CD8-positive, alpha-beta memory T cell (primary cell): Measurements from ENCODE around the gene POLR2H. TPM values are rescaled to one million over a fixed set of nuclear protein-coding genes. Genes with fewer than 3 reads are reported as not detected.

ENCODE experiments used
- CTCF ChIA-PET: fragments of 350-600 bp; sonication (Branson Sonifier 250); formaldehyde crosslinking; loops from one replicate; lab custom pipeline; 2021; ENCODE audit warnings: antibody characterized with exemption; lab: Charles Lee
- POLR2A ChIA-PET: fragments of 350-600 bp; sonication (Branson Sonifier 250); formaldehyde crosslinking; loops from one replicate; lab custom pipeline; 2021; ENCODE audit warnings: antibody characterized with exemption; lab: Charles Lee
- DNase-seq, 5 donors: peaks; one replicate each; pipeline versions ENCODE4 v3.0.0 to v3.0.0-alpha.2; 2020 to 2022; ENCODE audit warnings: mixed read lengths in 1 of 5
- H3K27ac ChIP-seq: one replicate; pipeline ENCODE4 v1.7.0; 2013; ENCODE audit warnings: low read depth, mild to moderate bottlenecking, low read length, moderate library complexity
- H3K27me3 ChIP-seq: 2 replicates; pipeline ENCODE4 v1.7.0; 2013; ENCODE audit warnings: low read length, mild to moderate bottlenecking; ENCODE audit not compliant: insufficient read depth, poor library complexity, severe bottlenecking
- H3K36me3 ChIP-seq: 2 replicates; pipeline ENCODE4 v1.7.0; 2013; ENCODE audit warnings: mild to moderate bottlenecking, low read length, moderate library complexity; ENCODE audit not compliant: insufficient read depth
- H3K4me1 ChIP-seq: 2 replicates; pipeline ENCODE4 v1.7.0; 2013; ENCODE audit warnings: mild to moderate bottlenecking, low read length, moderate library complexity; ENCODE audit not compliant: insufficient read depth
- H3K4me3 ChIP-seq: 2 replicates; pipeline ENCODE4 v1.7.0; 2013; ENCODE audit warnings: mild to moderate bottlenecking, low read length
- H3K9me3 ChIP-seq: 2 replicates; pipeline ENCODE4 v1.7.0; 2013; ENCODE audit warnings: mild to moderate bottlenecking, low read length
- H3K27ac Mint-ChIP-seq, 8 donors: one replicate each; pipeline ENCODE4 v1.8.0; 2020 to 2021; ENCODE audit warnings: mixed read lengths in 8 of 8, mild to moderate bottlenecking in 6 of 8, inconsistent platforms in 3 of 8, moderate library complexity in 3 of 8
- H3K27me3 Mint-ChIP-seq, 2 donors: one replicate each; pipeline ENCODE4 v1.8.0; 2020 to 2021; ENCODE audit warnings: mixed read lengths in 2 of 2, mild to moderate bottlenecking in 1 of 2, moderate library complexity in 1 of 2
- H3K36me3 Mint-ChIP-seq, 3 donors: one replicate each; pipeline ENCODE4 v1.8.0; 2020 to 2021; ENCODE audit warnings: mixed read lengths in 3 of 3, inconsistent platforms in 1 of 3, mild to moderate bottlenecking in 1 of 3
- H3K4me1 Mint-ChIP-seq, 3 donors: one replicate each; pipeline ENCODE4 v1.8.0; 2020 to 2021; ENCODE audit warnings: mixed read lengths in 3 of 3, inconsistent platforms in 1 of 3, mild to moderate bottlenecking in 1 of 3
- H3K4me3 Mint-ChIP-seq, 7 donors: one replicate each; pipeline ENCODE4 v1.8.0; 2020 to 2021; ENCODE audit warnings: mixed read lengths in 7 of 7, mild to moderate bottlenecking in 6 of 7, moderate library complexity in 4 of 7, inconsistent platforms in 2 of 7
- H3K9me3 Mint-ChIP-seq, 5 donors: one replicate each; pipeline ENCODE4 v1.8.0; 2020 to 2022; ENCODE audit warnings: mixed read lengths in 5 of 5, mild to moderate bottlenecking in 3 of 5, moderate library complexity in 2 of 5, inconsistent platforms in 1 of 5
- polyA plus RNA-seq: library from polyadenylated mRNA; unstranded; fragments of 300-500 nt; fragmentation: Illumina TruSeq; gene quantifications from one replicate; pipeline ENCODE4 v1.2.3, GENCODE V29; 2021
- total RNA-seq, 2 experiments: library from RNA; stranded (reverse); gene quantifications; one replicate each; pipeline ENCODE4 v1.2.3, GENCODE V29; 2021

Gene POLR2H
- total and polyA plus RNA-seq, 3 experiments from 2014 or later: 52.1 to 147 (median 147) TPM

DNA sequence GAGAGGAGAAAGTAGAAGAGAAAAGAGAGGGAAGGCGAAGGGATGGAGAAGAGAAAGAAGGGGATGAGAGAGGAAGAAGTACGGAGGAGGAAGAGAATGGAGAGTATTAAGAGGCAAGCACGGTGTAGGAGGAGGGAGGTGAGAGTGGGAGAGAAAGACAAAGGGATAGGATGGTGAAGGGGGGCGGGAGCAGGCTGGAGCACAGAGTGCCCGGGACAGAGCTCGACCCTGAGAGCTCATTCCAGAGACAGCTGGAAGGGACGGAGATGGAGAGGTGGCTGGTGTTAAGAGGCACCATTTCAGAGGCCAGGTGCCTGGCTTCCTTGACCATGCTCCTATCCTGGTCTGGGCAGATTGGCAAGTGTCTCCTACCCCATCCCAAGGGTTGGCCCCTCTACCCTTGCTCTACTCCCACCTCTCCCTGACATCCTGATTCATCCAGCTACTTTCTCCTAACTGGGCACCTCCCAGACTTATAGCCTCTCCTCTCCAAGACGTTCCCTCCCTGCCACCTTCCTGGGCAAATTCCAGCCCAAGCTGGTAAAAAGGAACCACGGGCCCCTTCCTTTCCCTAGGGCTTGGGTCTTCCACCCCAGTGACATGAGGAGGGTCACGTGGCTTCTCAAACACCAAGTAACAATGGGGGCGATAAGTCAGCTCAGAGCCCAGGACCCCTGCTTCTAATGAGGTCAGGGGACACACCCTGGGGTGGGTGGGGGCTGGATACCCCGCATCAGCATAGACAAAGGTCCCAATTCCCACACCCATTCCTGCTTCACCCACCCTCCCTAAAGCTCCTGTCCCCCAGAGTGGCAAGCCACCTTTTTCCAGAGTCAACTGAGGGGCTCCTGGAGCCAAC is 1.2 kb upstream of the POLR2H start:
- Mint-ChIP-seq H3K4me1 (peaks cover 22 to 25% (median 22%) of the 10 kb centered on the region in 3 donors), H3K27me3 (peaks cover 0 to 4% of the 10 kb centered on the region in 2 donors), H3K9me3 (peaks cover 0 to 2% (median 0%) of the 10 kb centered on the region in 5 donors), H3K36me3 (peaks cover 0 to 15% (median 4%) of the 10 kb centered on the region in 3 donors), H3K4me3 (peak overlapping the region; percentile 84 to 91 (median 87)), H3K27ac (peak overlapping the region in 5 of 8 donors; percentile 29 to 97 (median 76))
- CTCF ChIA-PET: interaction anchor here (0.7 to 3.5 kb wide), 4 partner anchors 12 to 201 kb away, joined by 3 to 18 read pairs (median 3); partner anchors contain the start of gene EEF1AKMT4
- peaks cover 23% of the 10 kb centered on the region for H3K4me1 ChIP-seq
- H3K27ac ChIP-seq: peak overlapping the region; percentile 33
- POLR2A ChIA-PET: no interaction called here
- no peaks in the 10 kb centered on the region for H3K27me3 ChIP-seq
- DNase-seq: no peak
- H3K4me3 ChIP-seq: peak overlapping the region; percentile 47
- H3K36me3 ChIP-seq: peaks cover 5% of the 10 kb centered on the region
- H3K9me3 ChIP-seq: no peaks in the 10 kb centered on the region

DNA sequence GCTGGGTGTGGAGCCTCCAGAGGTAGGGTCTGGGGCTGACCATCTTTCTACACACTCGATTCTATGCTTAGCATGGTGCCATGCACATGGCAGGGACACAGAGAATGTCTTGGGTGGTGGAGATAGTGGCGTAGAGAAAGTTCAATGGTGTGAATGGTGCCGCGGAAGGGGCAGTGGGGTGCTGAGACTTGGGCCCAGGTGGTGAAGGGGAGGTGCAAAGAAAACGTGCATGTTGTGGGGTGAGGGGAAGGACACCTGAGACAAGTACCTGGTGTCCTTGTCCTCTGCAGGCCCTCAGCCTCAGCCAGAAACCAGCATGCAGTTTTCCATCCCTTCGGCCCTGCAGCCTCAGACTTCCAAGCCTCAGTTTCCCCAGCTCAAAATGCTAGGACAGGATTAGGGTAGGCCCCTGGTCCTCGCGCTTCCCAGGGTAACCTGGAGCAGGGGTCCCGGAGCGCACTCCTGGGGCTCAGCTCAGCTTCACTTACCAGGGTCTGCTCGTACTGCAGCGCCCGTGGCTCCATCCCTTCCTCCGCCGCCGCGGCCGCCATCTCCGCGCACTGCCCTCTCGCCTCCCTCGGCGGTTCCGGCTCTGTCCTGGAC is 480 bp upstream of the POLR2H start:
- CTCF ChIA-PET: interaction anchor here (0.7 to 3.5 kb wide), 7 partner anchors 11 to 200 kb away, joined by 3 to 18 read pairs (median 3); partner anchors contain the start of gene EEF1AKMT4
- H3K27ac Mint-ChIP-seq: peak overlapping the region in 5 of 8 donors; percentile 3 to 97 (median 32)
- H3K27me3 Mint-ChIP-seq: peaks cover 0 to 4% of the 10 kb centered on the region in 2 donors

GRCh38 chr3:184361932-184362667 is 590 bp downstream of the POLR2H start:
- peak; percentile 16 to 55 (median 29) for DNase-seq
- Mint-ChIP-seq H3K36me3 (peaks cover 0 to 27% (median 11%) of the 10 kb centered on the region in 3 donors), H3K4me1 (peaks cover 22 to 34% (median 31%) of the 10 kb centered on the region in 3 donors), H3K9me3 (peaks cover 0 to 2% (median 0%) of the 10 kb centered on the region in 5 donors), H3K27ac (peak overlapping the region; percentile 81 to 96 (median 93)), H3K4me3 (peak overlapping the region; percentile 92 to 97 (median 97)), H3K27me3 (peaks cover 0 to 4% of the 10 kb centered on the region in 2 donors)
- H3K27me3 ChIP-seq: no peaks in the 10 kb centered on the region
- peaks cover 5% of the 10 kb centered on the region for H3K36me3 ChIP-seq
- no peaks in the 10 kb centered on the region for H3K9me3 ChIP-seq
- H3K4me3 ChIP-seq: peak overlapping the region; percentile 73
- CTCF ChIA-PET: interaction anchor here (1.2 to 3.5 kb wide), 6 partner anchors 9 to 179 kb away, joined by 3 to 18 read pairs (median 5); no protein-coding TSS in a partner anchor
- POLR2A ChIA-PET: interaction anchor here (0.5 kb wide), 1 partner anchor 413 kb away, joined by 11 read pairs; no protein-coding TSS in a partner anchor
- peaks cover 23% of the 10 kb centered on the region for H3K4me1 ChIP-seq
- H3K27ac ChIP-seq: peak overlapping the region; percentile 88

More for the DNA sequence above, 480 bp upstream of the POLR2H start:
- POLR2A ChIA-PET: no interaction called here
- DNase-seq: peak in 1 of 5 donors; percentile 6
- H3K9me3 ChIP-seq: no peaks in the 10 kb centered on the region
- H3K36me3 ChIP-seq: peaks cover 5% of the 10 kb centered on the region
- H3K36me3 Mint-ChIP-seq: peaks cover 0 to 19% (median 4%) of the 10 kb centered on the region in 3 donors
- peak overlapping the region; percentile 47 for H3K4me3 ChIP-seq
- peak overlapping the region; percentile 33 for H3K27ac ChIP-seq
- peak overlapping the region; percentile 84 to 91 (median 87) for H3K4me3 Mint-ChIP-seq
- no peaks in the 10 kb centered on the region for H3K27me3 ChIP-seq
- H3K9me3 Mint-ChIP-seq: peaks cover 0 to 2% (median 0%) of the 10 kb centered on the region in 5 donors
- peaks cover 22 to 27% (median 25%) of the 10 kb centered on the region in 3 donors for H3K4me1 Mint-ChIP-seq
- peaks cover 23% of the 10 kb centered on the region for H3K4me1 ChIP-seq

- H3K27ac ChIP-seq: peak overlapping the region; percentile 88
- H3K9me3 Mint-ChIP-seq: peaks cover 0 to 2% (median 0%) of the 10 kb centered on the region in 5 donors
- peak overlapping the region; percentile 92 to 99 (median 97) for H3K4me3 Mint-ChIP-seq
- peak overlapping the region; percentile 73 for H3K4me3 ChIP-seq
- peaks cover 5% of the 10 kb centered on the region for H3K36me3 ChIP-seq
- ChIA-PET POLR2A (no interaction called here), CTCF (interaction anchor here (1.2 to 3.5 kb wide), 6 partner anchors 9 to 151 kb away, joined by 3 to 18 read pairs (median 6); partner anchors contain the start of gene CHRD)
- no peaks in the 10 kb centered on the region for H3K9me3 ChIP-seq
- peak overlapping the region; percentile 95 to 98 (median 96) for H3K27ac Mint-ChIP-seq
- DNase-seq: peak; percentile 89 to 96 (median 93)
- H3K4me1 ChIP-seq: peaks cover 23% of the 10 kb centered on the region
- peaks cover 0 to 4% of the 10 kb centered on the region in 2 donors for H3K27me3 Mint-ChIP-seq
- H3K36me3 Mint-ChIP-seq: peaks cover 0 to 33% (median 14%) of the 10 kb centered on the region in 3 donors
- H3K27me3 ChIP-seq: no peaks in the 10 kb centered on the region
- peaks cover 22 to 35% (median 31%) of the 10 kb centered on the region in 3 donors for H3K4me1 Mint-ChIP-seq
Measured at GRCh38 chr3:184362668-184363546, 1.4 kb downstream of the POLR2H start.

DNA sequence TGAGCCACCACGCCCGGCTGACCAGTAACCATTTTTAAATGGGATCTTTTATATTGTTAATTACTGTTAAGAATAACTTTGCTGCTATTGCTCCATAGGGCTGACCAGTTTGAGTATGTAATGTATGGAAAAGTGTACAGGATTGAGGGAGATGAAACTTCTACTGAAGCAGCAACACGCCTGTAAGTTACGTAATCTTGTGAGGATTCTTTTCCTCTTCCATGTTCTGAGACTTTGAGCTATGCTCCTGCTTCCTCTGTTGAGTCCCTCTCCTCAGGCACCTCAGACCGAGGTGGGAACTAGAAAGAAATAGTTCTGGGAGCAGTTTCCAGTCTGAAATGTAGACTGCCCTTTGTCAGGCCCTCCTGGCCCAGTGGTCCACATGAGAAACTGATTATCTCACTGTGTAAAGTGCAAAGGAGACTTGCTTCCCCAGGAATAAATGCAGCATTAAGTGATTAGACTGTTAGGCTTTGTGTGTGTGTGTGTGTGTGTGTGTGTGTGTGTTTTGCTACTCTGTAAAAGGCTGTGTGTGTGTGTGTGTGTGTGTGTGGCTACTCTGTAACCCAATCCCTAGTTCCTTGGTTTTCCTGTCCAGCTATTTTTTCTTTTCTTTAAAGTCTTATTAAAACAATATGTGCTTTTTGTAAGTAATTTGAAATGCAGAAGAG is 5.2 kb downstream of the POLR2H start:
- POLR2A ChIA-PET: interaction anchor here (0.6 to 0.7 kb wide), 2 partner anchors 44 to 206 kb away, joined by 3 to 8 read pairs; no protein-coding TSS in a partner anchor
- peak overlapping the region in 1 of 8 donors; percentile 7 for H3K27ac Mint-ChIP-seq

GRCh38 chr3:184368116-184368515 is 6.6 kb downstream of the POLR2H start:
- peaks cover 10% of the 10 kb centered on the region for H3K36me3 ChIP-seq
- Mint-ChIP-seq H3K36me3 (peaks cover 0 to 47% (median 17%) of the 10 kb centered on the region in 3 donors), H3K9me3 (peaks cover 0 to 2% (median 0%) of the 10 kb centered on the region in 5 donors), H3K27me3 (peaks cover 0 to 2% of the 10 kb centered on the region in 2 donors), H3K4me1 (peaks cover 17 to 33% (median 29%) of the 10 kb centered on the region in 3 donors), H3K27ac (peak overlapping the region in 1 of 8 donors; percentile 39), H3K4me3 (no peak overlapping the region)
- no peaks in the 10 kb centered on the region for H3K9me3 ChIP-seq
- no peaks in the 10 kb centered on the region for H3K27me3 ChIP-seq
- H3K27ac ChIP-seq: no peak overlapping the region
- peaks cover 14% of the 10 kb centered on the region for H3K4me1 ChIP-seq
- DNase-seq: no peak
- H3K4me3 ChIP-seq: no peak overlapping the region
- POLR2A ChIA-PET: no interaction called here
- CTCF ChIA-PET: interaction anchor here (1.4 to 1.8 kb wide), 2 partner anchors 13 to 14 kb away, joined by 4 to 6 read pairs; no protein-coding TSS in a partner anchor

More for the DNA sequence above, 5.2 kb downstream of the POLR2H start:
- H3K4me3 Mint-ChIP-seq: no peak overlapping the region
- DNase-seq: no peak
- H3K4me1 Mint-ChIP-seq: peaks cover 19 to 33% (median 30%) of the 10 kb centered on the region in 3 donors
- H3K36me3 Mint-ChIP-seq: peaks cover 0 to 53% (median 17%) of the 10 kb centered on the region in 3 donors
- H3K27me3 Mint-ChIP-seq: peaks cover 0 to 4% of the 10 kb centered on the region in 2 donors
- peaks cover 14% of the 10 kb centered on the region for H3K4me1 ChIP-seq
- no peak overlapping the region for H3K4me3 ChIP-seq
- H3K27me3 ChIP-seq: no peaks in the 10 kb centered on the region
- H3K9me3 Mint-ChIP-seq: peaks cover 0 to 2% (median 0%) of the 10 kb centered on the region in 5 donors
- no peaks in the 10 kb centered on the region for H3K9me3 ChIP-seq
- H3K27ac ChIP-seq: no peak overlapping the region
- CTCF ChIA-PET: no interaction called here
- H3K36me3 ChIP-seq: peaks cover 10% of the 10 kb centered on the region
